Ovary (tissue), 3 donors: ENCODE data around the gene DAB1.

Experiments
- EP300 ChIP-seq: sonication (generic); formaldehyde crosslinking; IDR thresholded peaks from one replicate; pipeline ENCODE4 v1.6.1; 2017; ENCODE audit warnings: antibody characterized with exemption
- TF ChIP-seq, protein P1 (sequence below), 3 donors: fragments of 450-650 bp in 2 of 3; fragments of 200-600 bp in 1 of 3; IDR thresholded peaks; one replicate each; pipeline versions ENCODE4 v1.5.1 to v1.8.0; 2016 to 2022; ENCODE audit warnings: antibody characterized with exemption in 3 of 3, mild to moderate bottlenecking in 1 of 3
- donor health status: DM: no; HTN: no; CAD: no.

DNA sequence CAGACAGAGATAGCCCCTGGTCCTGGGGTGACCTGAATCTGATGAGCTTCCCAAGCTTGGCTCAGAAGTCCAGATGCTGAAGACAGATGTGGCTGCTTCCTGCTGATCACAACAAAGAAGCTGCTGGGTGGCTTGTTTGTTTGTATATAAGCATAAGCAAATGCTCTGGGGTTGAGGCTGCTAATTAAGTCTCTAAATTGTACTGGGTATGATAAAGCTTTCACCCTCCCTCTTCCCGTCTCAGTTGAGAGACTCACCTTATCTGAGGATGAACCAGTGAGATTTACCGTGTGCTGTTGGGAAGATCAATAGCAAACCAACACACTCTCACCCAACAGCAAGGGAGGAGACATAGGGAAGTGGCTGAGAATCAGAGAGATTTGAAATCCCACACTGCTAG, 42.0 kb downstream of the DAB1 start:
- TF ChIP-seq, protein P1, sequence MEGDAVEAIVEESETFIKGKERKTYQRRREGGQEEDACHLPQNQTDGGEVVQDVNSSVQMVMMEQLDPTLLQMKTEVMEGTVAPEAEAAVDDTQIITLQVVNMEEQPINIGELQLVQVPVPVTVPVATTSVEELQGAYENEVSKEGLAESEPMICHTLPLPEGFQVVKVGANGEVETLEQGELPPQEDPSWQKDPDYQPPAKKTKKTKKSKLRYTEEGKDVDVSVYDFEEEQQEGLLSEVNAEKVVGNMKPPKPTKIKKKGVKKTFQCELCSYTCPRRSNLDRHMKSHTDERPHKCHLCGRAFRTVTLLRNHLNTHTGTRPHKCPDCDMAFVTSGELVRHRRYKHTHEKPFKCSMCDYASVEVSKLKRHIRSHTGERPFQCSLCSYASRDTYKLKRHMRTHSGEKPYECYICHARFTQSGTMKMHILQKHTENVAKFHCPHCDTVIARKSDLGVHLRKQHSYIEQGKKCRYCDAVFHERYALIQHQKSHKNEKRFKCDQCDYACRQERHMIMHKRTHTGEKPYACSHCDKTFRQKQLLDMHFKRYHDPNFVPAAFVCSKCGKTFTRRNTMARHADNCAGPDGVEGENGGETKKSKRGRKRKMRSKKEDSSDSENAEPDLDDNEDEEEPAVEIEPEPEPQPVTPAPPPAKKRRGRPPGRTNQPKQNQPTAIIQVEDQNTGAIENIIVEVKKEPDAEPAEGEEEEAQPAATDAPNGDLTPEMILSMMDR (IDR thresholded peaks at IDR 0.05) = no peak
- no peak for TF ChIP-seq EP300
